ENCODE results near the gene RFESD. TPM values are rescaled to one million over a fixed set of nuclear protein-coding genes. Genes with fewer than 3 reads are reported as not detected.

The RFESD gene
- total and polyA plus RNA-seq, 2 donors (not counting 1 experiment from before 2014, with no cell fraction given), result 1.5 to 1.9 TPM

DNA sequence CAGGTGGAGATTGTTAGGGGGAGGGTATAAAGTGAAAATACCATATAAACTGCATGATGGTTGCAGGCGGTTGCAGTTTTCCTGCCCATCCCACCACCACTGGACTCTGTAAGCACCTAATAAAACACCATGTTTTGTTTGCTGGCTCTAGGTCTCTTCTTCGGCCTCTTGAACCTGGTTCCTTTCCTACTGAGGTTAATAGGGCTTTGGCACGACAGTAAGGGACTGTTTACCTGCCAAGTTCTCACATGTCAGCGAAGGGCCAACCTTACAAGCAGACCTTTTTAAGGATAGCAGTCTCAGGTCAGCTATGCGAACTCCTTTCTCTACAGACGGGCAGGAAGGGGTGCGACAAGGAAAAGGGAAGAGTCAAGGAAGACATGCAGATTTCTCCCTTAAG is 3.4 kb upstream of the RFESD start:
- H3K4me3 ChIP-seq (ENCODE audit: control extremely low read depth in 1 of 5, extremely low read depth in 1 of 5, insufficient read depth in 1 of 5, low read depth in 2 of 5, low read length in 4 of 5), result no peak overlapping the region
- DNase-seq (no peak), ATAC-seq (ENCODE audit: low read depth) (no peak)
- no peak overlapping the region for H3K4me2 ChIP-seq (replicated peaks; ENCODE audit: low read depth, low read length, poor library complexity, severe bottlenecking)
- H3K4me1 Mint-ChIP-seq, result peaks cover 18% of the 10 kb centered on the region
- H3K27me3 Mint-ChIP-seq, result peaks cover 5% of the 10 kb centered on the region
- intact Hi-C loops (cut with micrococcal nuclease), result loop anchor here (5.0 to 10.0 kb wide), 3 partner anchors 694 to 1542 kb away; partner anchors contain the start of gene RIOK2
- H4K20me1 ChIP-seq (ENCODE audit: control insufficient read depth, insufficient read depth, low read length, poor library complexity, severe bottlenecking), result no peaks in the 10 kb centered on the region
- H3K4me1 ChIP-seq (ENCODE audit: control insufficient read depth in 2 of 2, insufficient read depth in 2 of 2, low read length in 2 of 2), result peaks cover 14 to 20% of the 10 kb centered on the region in 2 donors
- H3K27me3 ChIP-seq (replicated peaks in 1 of 4; ENCODE audit: control extremely low read depth in 1 of 4, control insufficient read depth in 3 of 4, insufficient read depth in 4 of 4, low read length in 3 of 4), result no peaks in the 10 kb centered on the region
- ChIA-PET CTCF (interaction anchor here (0.7 to 7.7 kb wide), 9 partner anchors 8 to 959 kb away, joined by 3 to 127 read pairs (median 13); no protein-coding TSS in a partner anchor), POLR2A (no interaction called here)
- TF ChIP-seq, protein P1, sequence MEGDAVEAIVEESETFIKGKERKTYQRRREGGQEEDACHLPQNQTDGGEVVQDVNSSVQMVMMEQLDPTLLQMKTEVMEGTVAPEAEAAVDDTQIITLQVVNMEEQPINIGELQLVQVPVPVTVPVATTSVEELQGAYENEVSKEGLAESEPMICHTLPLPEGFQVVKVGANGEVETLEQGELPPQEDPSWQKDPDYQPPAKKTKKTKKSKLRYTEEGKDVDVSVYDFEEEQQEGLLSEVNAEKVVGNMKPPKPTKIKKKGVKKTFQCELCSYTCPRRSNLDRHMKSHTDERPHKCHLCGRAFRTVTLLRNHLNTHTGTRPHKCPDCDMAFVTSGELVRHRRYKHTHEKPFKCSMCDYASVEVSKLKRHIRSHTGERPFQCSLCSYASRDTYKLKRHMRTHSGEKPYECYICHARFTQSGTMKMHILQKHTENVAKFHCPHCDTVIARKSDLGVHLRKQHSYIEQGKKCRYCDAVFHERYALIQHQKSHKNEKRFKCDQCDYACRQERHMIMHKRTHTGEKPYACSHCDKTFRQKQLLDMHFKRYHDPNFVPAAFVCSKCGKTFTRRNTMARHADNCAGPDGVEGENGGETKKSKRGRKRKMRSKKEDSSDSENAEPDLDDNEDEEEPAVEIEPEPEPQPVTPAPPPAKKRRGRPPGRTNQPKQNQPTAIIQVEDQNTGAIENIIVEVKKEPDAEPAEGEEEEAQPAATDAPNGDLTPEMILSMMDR (IDR thresholded peaks at IDR 0.05), result no peak
- TF ChIP-seq EZH2 (IDR thresholded peaks at IDR 0.05; ENCODE audit: borderline replicate concordance, insufficient read depth, low read depth, low read length, poor library complexity, severe bottlenecking), result no peak
- H3K27ac ChIP-seq (ENCODE audit: low read length in 2 of 2), result no peak overlapping the region
- H3K79me2 ChIP-seq (ENCODE audit: control insufficient read depth, insufficient read depth, low read length), result no peaks in the 10 kb centered on the region
- H3K27ac Mint-ChIP-seq, result no peak overlapping the region
- H3K9ac ChIP-seq (ENCODE audit: low read length), result no peak overlapping the region
- H3K9me3 Mint-ChIP-seq (ENCODE audit: insufficient read depth), result no peaks in the 10 kb centered on the region
- WGBS (ENCODE audit: insufficient coverage), result 97% methylated on average over 6 of the region's 7 CpGs
- H3K36me3 ChIP-seq (replicated peaks in 1 of 2; ENCODE audit: control extremely low read depth in 1 of 2, control insufficient read depth in 1 of 2, extremely low read depth in 1 of 2, insufficient read depth in 2 of 2, low read length in 1 of 2), result no peaks in the 10 kb centered on the region
- no peak overlapping the region for H3K4me3 Mint-ChIP-seq
- no peak overlapping the region for H2AFZ ChIP-seq (ENCODE audit: insufficient read depth, low read depth, low read length, poor library complexity, severe bottlenecking)
- peaks cover 0 to 6% (median 0%) of the 10 kb centered on the region in 3 donors for H3K9me3 ChIP-seq (ENCODE audit: control extremely low read depth in 1 of 3, control insufficient read depth in 2 of 3, insufficient read depth in 1 of 3, low read length in 2 of 3)

DNA sequence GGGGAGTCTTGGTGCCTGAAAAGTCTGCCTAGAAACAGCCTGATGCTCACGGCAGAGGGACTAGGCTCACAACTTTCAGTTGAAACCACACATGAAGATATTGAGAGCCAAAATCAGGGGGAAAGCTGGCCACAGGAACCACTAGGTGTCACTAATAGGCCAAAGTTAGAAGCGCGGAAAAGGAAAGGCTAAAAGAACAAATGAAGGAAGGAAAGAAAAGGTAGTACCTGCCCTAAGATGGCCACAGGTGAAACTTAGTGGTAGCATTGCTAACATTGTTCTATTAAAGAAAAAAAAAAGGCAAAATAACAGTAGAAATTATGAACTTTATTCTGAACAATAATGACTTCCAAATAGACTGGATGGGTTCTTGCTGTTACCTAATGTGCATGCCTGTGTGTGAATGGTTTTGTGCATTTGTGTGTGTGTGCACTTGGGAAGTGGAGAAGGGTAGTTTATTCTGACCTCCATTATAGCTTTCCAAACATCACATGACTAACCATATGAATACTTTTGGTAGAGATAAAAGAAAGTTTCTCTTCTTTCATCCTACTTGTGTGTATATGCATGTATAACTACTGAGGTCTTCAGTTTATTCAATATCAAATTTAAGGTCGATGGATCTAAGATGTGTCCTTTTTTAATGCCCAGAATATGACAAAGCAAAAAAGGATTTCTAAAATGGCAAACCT is 2.1 kb upstream of the RFESD start:
- ATAC-seq (ENCODE audit: low read depth) (no peak), DNase-seq (peak; percentile 73)
- peak overlapping the region; percentile 0 for H3K27ac Mint-ChIP-seq
- Histone ChIP-seq H3K27me3 (replicated peaks in 1 of 4; ENCODE audit: control extremely low read depth in 1 of 4, control insufficient read depth in 3 of 4, insufficient read depth in 4 of 4, low read length in 3 of 4) (no peaks in the 10 kb centered on the region), H3K4me2 (replicated peaks; ENCODE audit: low read depth, low read length, poor library complexity, severe bottlenecking) (peak overlapping the region; percentile 19), H3K27ac (ENCODE audit: low read length in 2 of 2) (peak overlapping the region; percentile 9 to 48), H3K4me1 (ENCODE audit: control insufficient read depth in 2 of 2, insufficient read depth in 2 of 2, low read length in 2 of 2) (peaks cover 14 to 20% of the 10 kb centered on the region in 2 donors), H4K20me1 (ENCODE audit: control insufficient read depth, insufficient read depth, low read length, poor library complexity, severe bottlenecking) (no peaks in the 10 kb centered on the region), H3K36me3 (replicated peaks in 1 of 2; ENCODE audit: control extremely low read depth in 1 of 2, control insufficient read depth in 1 of 2, extremely low read depth in 1 of 2, insufficient read depth in 2 of 2, low read length in 1 of 2) (no peaks in the 10 kb centered on the region), H3K9ac (ENCODE audit: low read length) (no peak overlapping the region), H3K9me3 (ENCODE audit: control extremely low read depth in 1 of 3, control insufficient read depth in 2 of 3, insufficient read depth in 1 of 3, low read length in 2 of 3) (peaks cover 0 to 6% (median 0%) of the 10 kb centered on the region in 3 donors), H3K79me2 (ENCODE audit: control insufficient read depth, insufficient read depth, low read length) (no peaks in the 10 kb centered on the region), H2AFZ (ENCODE audit: insufficient read depth, low read depth, low read length, poor library complexity, severe bottlenecking) (peak overlapping the region; percentile 61), H3K4me3 (ENCODE audit: control extremely low read depth in 1 of 5, extremely low read depth in 1 of 5, insufficient read depth in 1 of 5, low read depth in 2 of 5, low read length in 4 of 5) (no peak overlapping the region)
- intact Hi-C loops (cut with micrococcal nuclease), result loop anchor here (1.0 to 10.0 kb wide), 8 partner anchors 20 to 1540 kb away; partner anchors contain the start of genes GLRX and RIOK2
- no peak overlapping the region for H3K4me3 Mint-ChIP-seq
- 6% methylated on average over 2 of the region's 4 CpGs for WGBS (ENCODE audit: insufficient coverage)
- no peaks in the 10 kb centered on the region for H3K27me3 Mint-ChIP-seq
- no peaks in the 10 kb centered on the region for H3K9me3 Mint-ChIP-seq (ENCODE audit: insufficient read depth)
- ChIA-PET POLR2A (interaction anchor here (0.6 kb wide), 1 partner anchor 139 kb away, joined by 3 read pairs; no protein-coding TSS in a partner anchor), CTCF (interaction anchor here (0.7 to 7.7 kb wide), 18 partner anchors 10 to 955 kb away, joined by 3 to 127 read pairs (median 4); no protein-coding TSS in a partner anchor)
- TF ChIP-seq, protein P1 (IDR thresholded peaks at IDR 0.05), result peak; percentile 82
- TF ChIP-seq EZH2 (IDR thresholded peaks at IDR 0.05; ENCODE audit: borderline replicate concordance, insufficient read depth, low read depth, low read length, poor library complexity, severe bottlenecking), result no peak
- peaks cover 18% of the 10 kb centered on the region for H3K4me1 Mint-ChIP-seq
